Measurements from ENCODE around the gene IL18R1.

IL18R1 gene

GRCh38 chr2:102433973-102434654, 78.5 kb downstream of the IL18R1 start:
- DNase-seq (ENCODE audit: low spot score): no peak

DNA sequence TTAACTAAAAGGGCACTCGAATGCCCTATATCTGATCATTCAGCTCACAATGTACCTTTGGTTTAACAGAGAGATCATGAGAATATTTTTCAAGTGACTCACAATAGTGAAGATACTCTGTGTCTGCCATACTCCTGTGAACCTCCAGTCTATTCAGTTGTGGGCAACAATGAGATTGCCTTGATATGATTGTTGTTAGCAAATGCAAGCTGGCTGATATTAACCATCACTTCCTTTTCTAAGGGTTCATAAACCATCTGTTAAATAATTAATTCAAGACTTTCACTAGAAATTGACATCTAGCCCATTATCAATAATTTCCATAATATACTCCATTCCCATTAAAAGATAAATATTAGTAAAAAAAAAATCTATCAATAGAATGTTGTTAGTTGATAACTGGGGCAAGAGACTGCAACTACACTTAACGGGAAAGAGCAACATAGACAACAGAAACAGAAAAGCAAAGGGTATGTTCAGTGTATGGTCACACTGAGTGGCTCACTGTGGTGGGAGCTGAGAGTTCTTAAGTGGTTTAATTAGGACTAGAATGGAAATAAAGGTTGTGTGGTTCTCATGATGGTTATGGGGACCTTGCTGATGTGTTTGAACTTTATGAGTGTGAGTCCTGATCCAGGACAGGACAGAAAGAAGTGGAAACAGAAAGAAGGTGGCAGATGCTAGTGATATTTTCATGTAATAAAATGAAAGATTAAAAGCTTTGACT, 79.2 kb downstream of the IL18R1 start:
- no peak for DNase-seq (ENCODE audit: low spot score)

DNA sequence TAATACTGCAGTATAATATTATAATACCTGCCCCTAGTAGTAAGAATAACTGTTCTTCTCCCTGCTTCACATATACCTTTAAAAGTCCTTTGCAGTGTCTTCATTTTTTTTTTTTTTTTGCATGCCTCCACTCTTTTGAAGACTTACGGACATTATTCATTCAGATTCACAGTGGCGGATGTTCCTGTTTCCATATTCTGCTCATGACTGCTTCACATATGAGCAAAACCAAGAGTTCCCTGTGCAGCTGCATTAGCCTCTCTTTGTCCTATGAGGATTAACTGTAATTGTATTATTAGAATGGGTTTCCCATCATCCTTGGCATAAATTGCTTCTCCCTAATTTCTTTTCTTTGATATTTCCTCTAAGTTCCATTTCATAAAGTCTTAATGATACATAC, 80.1 kb downstream of the IL18R1 start:
- no peak for DNase-seq (ENCODE audit: low spot score)

DNA sequence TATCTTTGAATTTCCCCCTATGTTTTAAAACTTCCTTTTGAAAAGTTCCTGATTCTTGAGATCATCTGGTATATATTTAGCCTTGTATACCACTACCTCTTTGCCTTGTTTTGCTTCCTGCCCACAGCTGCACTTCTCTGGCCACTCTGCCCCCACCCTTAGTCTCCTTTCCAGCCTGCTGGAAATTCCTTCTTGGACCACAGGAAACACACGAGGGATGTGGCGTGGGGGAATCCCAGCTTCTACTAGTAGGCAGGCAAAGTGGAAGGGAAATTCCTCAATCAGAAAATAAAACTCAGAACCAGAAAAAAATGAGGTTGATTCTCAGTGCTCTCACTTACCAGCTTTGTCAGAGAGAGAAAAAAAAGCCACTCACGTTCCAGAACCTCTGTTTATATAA, 80.7 kb downstream of the IL18R1 start:
- DNase-seq (ENCODE audit: low spot score): no peak

DNA sequence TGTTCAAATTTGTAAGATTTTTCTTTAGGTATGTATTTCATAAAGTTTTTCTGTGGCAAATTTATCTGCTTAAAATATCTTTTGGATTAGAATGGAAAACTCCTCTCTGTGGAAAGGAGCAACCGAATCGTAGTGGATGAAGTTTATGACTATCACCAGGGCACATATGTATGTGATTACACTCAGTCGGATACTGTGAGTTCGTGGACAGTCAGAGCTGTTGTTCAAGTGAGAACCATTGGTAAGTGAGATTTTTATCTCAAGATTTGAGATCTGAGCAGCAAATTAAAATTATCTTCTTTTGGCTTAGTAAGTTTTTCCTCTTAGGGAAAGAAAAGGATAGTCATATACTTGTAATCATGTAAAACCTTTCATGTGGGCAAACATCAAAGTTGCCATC, 81.5 kb downstream of the IL18R1 start:
- DNase-seq (ENCODE audit: low spot score): no peak

DNA sequence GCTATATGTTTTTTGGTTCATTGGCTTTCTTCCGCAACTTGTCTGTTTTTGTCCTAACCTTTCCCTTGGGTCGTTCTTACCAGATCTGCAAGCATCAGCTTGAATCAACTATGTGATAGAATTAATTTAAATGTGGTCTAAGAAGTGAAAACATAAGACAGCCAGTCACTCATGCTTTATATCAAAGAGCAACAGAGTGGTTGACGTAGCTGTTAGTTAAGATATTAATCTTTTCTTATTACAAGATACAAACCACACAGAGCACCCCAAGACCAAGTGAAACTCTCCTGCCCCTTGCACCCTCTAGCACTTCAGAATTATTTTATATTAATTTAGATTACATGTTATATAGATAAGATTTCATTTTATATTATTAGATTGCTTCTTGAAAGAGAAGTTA, 82.5 kb downstream of the IL18R1 start:
- DNase-seq (ENCODE audit: low spot score): no peak

- no peak for DNase-seq (ENCODE audit: low spot score)
Observed at GRCh38 chr2:102438578-102438977, 83.0 kb downstream of the IL18R1 start.

GRCh38 chr2:102439065-102439695, 83.6 kb downstream of the IL18R1 start:
- no peak for DNase-seq (ENCODE audit: low spot score)

DNA sequence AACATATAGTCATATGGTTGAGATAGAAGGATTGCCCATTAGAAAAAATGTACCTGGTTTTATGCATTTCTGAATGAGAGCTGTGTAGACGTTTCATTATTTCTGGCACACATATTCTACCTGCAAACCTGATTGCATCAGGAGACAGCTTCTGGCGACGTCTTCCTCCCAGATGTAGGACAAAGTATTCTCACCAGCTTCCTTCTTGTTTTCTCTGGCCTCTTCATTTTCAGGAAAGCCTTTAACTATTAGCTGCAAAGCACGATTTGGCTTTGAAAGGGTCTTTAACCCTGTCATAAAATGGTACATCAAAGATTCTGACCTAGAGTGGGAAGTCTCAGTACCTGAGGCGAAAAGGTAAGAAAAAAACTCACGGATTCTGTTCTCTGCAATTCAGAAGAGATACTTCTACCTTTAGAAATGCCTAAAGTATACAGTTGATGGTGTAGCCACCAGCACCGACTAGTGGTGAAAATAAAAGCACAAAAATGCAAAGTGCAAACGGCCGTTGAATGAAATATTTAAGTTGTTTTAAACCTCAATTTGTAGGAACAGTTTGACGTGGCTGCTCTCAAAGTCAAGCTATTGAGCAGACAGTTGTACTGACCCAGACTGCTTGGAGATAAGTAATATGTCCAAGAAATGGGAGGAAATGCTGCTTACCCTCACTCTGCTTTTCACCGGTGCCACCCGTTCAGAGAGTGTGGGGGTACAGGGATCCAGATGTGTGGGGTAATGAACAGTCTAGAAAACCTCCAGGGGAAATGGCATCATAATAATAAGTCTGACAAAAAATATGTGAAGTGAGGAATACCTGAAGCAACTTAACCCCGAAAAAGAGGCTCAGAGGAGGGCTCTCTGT, 87.6 kb downstream of the IL18R1 start:
- no peak for DNase-seq (ENCODE audit: low spot score)

- no peak for DNase-seq (ENCODE audit: low spot score)
Observed at GRCh38 chr2:102444233-102444632, 88.6 kb downstream of the IL18R1 start.

DNA sequence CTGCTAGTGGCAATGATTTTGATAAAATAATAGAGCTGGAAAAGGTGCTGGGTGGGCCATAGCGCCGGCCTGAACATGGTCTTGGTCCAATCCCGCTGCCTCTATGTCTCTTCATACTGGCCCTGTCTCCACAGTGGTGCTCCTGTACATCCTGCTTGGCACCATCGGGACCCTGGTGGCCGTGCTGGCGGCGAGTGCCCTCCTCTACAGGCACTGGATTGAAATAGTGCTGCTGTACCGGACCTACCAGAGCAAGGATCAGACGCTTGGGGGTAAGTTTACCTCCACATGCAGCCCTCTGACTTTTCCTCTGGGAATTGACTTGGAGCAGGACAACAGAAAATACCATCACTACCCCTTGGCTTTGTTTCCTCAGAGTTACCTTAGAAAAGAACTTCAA, 91.3 kb downstream of the IL18R1 start:
- DNase-seq (ENCODE audit: low spot score): no peak

Measured in D341Med (cell line).